ENCODE measurements around the gene TMEM255A. TPM values are rescaled to one million over a fixed set of nuclear protein-coding genes. Genes with fewer than 3 reads are reported as not detected.
"Not testable (repeated sequence)": the region's sequence is repeated elsewhere in the genome, so short reads cannot be mapped to it uniquely, and the experiment has no call there.

The TMEM255A gene
- total RNA-seq, 2 experiments from 2014 or later: not detected

DNA sequence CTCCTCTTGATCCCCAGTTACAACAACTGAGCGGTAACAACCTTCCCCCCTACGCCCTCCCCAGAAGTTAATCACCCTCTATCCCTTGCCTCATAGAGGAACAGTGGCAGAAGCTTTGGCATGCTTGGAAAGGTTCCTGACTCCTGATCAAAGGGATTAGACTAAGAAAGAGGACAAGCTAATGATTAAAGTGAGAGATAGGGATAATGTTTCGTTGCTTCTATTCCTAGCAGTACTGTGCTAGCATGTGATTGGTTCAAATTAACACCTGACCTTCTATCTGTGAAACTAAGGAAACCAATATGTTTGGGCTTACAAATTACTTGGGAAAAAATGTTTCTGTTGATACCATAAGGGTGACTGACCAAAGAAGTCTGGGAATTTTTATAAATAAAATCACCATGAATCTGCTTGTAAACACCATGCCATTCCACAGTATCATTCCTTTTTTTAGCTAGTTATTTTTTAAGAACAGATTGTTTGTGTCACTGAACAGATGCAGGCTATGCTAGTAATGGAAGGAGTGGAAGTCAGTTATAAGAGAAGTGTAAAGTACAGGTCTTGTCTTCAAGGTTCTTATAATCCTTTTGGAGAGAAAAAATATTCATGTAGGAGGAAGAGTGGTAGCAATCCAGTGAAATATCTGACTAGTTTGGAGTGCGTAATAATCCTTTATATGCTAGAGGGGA lies 39.3 kb upstream of the TMEM255A start:
- Histone ChIP-seq H3K27ac (ENCODE audit: low read depth, low read length, poor library complexity, severe bottlenecking) (no peak overlapping the region), H3K9me3 (ENCODE audit: low read length) (no peaks in the 10 kb centered on the region), H3K4me1 (ENCODE audit: insufficient read depth, low read length, poor library complexity, severe bottlenecking) (no peaks in the 10 kb centered on the region), H3K9me2 (ENCODE audit: insufficient read depth, low read length) (no peaks in the 10 kb centered on the region), H3K4me2 (ENCODE audit: low read length) (no peak overlapping the region), H4K20me1 (ENCODE audit: insufficient read depth, low read length) (no peaks in the 10 kb centered on the region), H3K36me3 (ENCODE audit: insufficient read depth, low read length) (no peaks in the 10 kb centered on the region), H3K4me3 (ENCODE audit: low read depth, low read length, poor library complexity, severe bottlenecking) (no peak overlapping the region), H2AFZ (ENCODE audit: low read length) (no peak overlapping the region), H3K79me2 (ENCODE audit: insufficient read depth, low read depth, low read length) (no peaks in the 10 kb centered on the region)
- POLR2A ChIA-PET: no interaction called here
- no peak for TF ChIP-seq EZH2phosphoT487 (IDR thresholded peaks at IDR 0.05; ENCODE audit: borderline replicate concordance, low read depth, low read length)
- intact Hi-C loops (cut with micrococcal nuclease; ENCODE audit: unreplicated experiment): no loop called here
- no peak for DNase-seq (ENCODE audit: low spot score)
- BruUV-seq (replicated peaks): no TSS peak
- CTCF ChIA-PET (ENCODE audit: unreplicated experiment): no interaction called here

DNA sequence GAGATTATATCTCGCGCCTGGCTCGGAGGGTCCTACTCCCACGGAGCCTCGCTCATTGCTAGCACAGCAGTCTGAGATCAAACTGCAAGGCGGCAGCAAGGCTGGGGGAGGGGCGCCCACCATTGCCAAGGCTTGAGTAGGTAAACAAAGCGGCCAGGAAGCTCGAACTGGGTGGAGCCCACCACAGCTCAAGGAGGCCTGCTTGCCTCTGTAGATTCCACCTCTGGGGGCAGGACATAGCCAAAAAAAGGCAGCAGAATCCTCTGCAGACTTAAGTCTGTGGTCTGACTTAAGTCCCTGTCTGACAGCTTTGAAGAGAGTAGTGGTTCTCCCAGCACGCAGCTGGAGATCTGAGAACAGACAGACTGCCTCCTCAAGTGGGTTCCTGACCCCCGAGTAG lies 33.3 kb upstream of the TMEM255A start:
- BruUV-seq (replicated peaks); H3K4me2 ChIP-seq (ENCODE audit: low read length); H4K20me1 ChIP-seq (ENCODE audit: insufficient read depth, low read length); H3K36me3 ChIP-seq (ENCODE audit: insufficient read depth, low read length); DNase-seq (ENCODE audit: low spot score); intact Hi-C loops (cut with micrococcal nuclease; ENCODE audit: unreplicated experiment); H3K27ac ChIP-seq (ENCODE audit: low read depth, low read length, poor library complexity, severe bottlenecking); CTCF ChIA-PET (ENCODE audit: unreplicated experiment); H3K4me3 ChIP-seq (ENCODE audit: low read depth, low read length, poor library complexity, severe bottlenecking); H3K9me2 ChIP-seq (ENCODE audit: insufficient read depth, low read length); POLR2A ChIA-PET; H3K79me2 ChIP-seq (ENCODE audit: insufficient read depth, low read depth, low read length); H3K9me3 ChIP-seq (ENCODE audit: low read length); H3K4me1 ChIP-seq (ENCODE audit: insufficient read depth, low read length, poor library complexity, severe bottlenecking); H2AFZ ChIP-seq (ENCODE audit: low read length): not testable (repeated sequence)

DNA sequence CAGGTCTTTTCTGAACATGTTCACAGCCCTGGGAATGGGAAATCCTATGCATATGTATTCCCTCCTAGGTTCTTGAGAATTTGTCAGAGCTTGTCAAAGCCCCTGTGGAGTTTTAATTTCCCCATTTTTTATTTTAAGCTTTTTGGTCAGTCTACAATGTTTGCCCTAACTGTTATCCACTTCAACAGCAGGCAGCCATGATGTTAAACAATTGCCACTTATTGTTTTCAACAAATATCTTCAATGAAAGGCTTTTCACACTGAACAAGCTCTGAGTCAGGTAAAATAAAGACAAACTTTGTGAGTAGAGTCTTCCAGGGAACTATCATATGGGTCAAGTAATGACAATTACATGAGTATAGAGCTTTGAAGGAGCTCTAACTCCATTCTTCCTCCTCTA lies 25.6 kb upstream of the TMEM255A start:
- Histone ChIP-seq H3K4me2 (ENCODE audit: low read length) (no peak overlapping the region), H3K27ac (ENCODE audit: low read depth, low read length, poor library complexity, severe bottlenecking) (no peak overlapping the region), H3K79me2 (ENCODE audit: insufficient read depth, low read depth, low read length) (no peaks in the 10 kb centered on the region), H3K36me3 (ENCODE audit: insufficient read depth, low read length) (no peaks in the 10 kb centered on the region), H4K20me1 (ENCODE audit: insufficient read depth, low read length) (no peaks in the 10 kb centered on the region), H3K4me3 (ENCODE audit: low read depth, low read length, poor library complexity, severe bottlenecking) (no peak overlapping the region), H3K9me2 (ENCODE audit: insufficient read depth, low read length) (no peaks in the 10 kb centered on the region), H2AFZ (ENCODE audit: low read length) (no peak overlapping the region), H3K9me3 (ENCODE audit: low read length) (no peaks in the 10 kb centered on the region), H3K4me1 (ENCODE audit: insufficient read depth, low read length, poor library complexity, severe bottlenecking) (no peaks in the 10 kb centered on the region)
- no peak for DNase-seq (ENCODE audit: low spot score)
- CTCF ChIA-PET (ENCODE audit: unreplicated experiment): no interaction called here
- POLR2A ChIA-PET: no interaction called here
- no TSS peak for BruUV-seq (replicated peaks)
- intact Hi-C loops (cut with micrococcal nuclease; ENCODE audit: unreplicated experiment): no loop called here
- TF ChIP-seq, protein P1, sequence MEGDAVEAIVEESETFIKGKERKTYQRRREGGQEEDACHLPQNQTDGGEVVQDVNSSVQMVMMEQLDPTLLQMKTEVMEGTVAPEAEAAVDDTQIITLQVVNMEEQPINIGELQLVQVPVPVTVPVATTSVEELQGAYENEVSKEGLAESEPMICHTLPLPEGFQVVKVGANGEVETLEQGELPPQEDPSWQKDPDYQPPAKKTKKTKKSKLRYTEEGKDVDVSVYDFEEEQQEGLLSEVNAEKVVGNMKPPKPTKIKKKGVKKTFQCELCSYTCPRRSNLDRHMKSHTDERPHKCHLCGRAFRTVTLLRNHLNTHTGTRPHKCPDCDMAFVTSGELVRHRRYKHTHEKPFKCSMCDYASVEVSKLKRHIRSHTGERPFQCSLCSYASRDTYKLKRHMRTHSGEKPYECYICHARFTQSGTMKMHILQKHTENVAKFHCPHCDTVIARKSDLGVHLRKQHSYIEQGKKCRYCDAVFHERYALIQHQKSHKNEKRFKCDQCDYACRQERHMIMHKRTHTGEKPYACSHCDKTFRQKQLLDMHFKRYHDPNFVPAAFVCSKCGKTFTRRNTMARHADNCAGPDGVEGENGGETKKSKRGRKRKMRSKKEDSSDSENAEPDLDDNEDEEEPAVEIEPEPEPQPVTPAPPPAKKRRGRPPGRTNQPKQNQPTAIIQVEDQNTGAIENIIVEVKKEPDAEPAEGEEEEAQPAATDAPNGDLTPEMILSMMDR (conservative IDR thresholded peaks at IDR 0.05; ENCODE audit: low read length): no peak
- TF ChIP-seq EZH2phosphoT487 (IDR thresholded peaks at IDR 0.05; ENCODE audit: borderline replicate concordance, low read depth, low read length): no peak

GRCh38 chrX:120335289-120335688 lies 24.0 kb upstream of the TMEM255A start:
- Histone ChIP-seq H3K79me2 (ENCODE audit: insufficient read depth, low read depth, low read length) (no peaks in the 10 kb centered on the region), H3K27ac (ENCODE audit: low read depth, low read length, poor library complexity, severe bottlenecking) (no peak overlapping the region), H3K36me3 (ENCODE audit: insufficient read depth, low read length) (no peaks in the 10 kb centered on the region), H2AFZ (ENCODE audit: low read length) (no peak overlapping the region), H3K9me3 (ENCODE audit: low read length) (no peaks in the 10 kb centered on the region), H4K20me1 (ENCODE audit: insufficient read depth, low read length) (no peaks in the 10 kb centered on the region), H3K4me3 (ENCODE audit: low read depth, low read length, poor library complexity, severe bottlenecking) (no peak overlapping the region), H3K4me1 (ENCODE audit: insufficient read depth, low read length, poor library complexity, severe bottlenecking) (no peaks in the 10 kb centered on the region), H3K4me2 (ENCODE audit: low read length) (no peak overlapping the region), H3K9me2 (ENCODE audit: insufficient read depth, low read length) (no peaks in the 10 kb centered on the region)
- BruUV-seq (replicated peaks): no TSS peak
- CTCF ChIA-PET (ENCODE audit: unreplicated experiment): no interaction called here
- intact Hi-C loops (cut with micrococcal nuclease; ENCODE audit: unreplicated experiment): no loop called here
- no peak for DNase-seq (ENCODE audit: low spot score)
- TF ChIP-seq, protein P1 (conservative IDR thresholded peaks at IDR 0.05; ENCODE audit: low read length): no peak
- no peak for TF ChIP-seq EZH2phosphoT487 (IDR thresholded peaks at IDR 0.05; ENCODE audit: borderline replicate concordance, low read depth, low read length)
- POLR2A ChIA-PET: no interaction called here

All from OCI-LY7 (cell line).